ENCODE results near the gene CMYA5. TPM values are rescaled to one million over a fixed set of nuclear protein-coding genes. Genes with fewer than 3 reads are reported as not detected.
A peak's percentile ranks its signal among the peaks of the same experiment; 100 is the strongest.

CMYA5 gene
- total and polyA plus RNA-seq, 9 of the 15 experiments (the other 6 are each of a cell fraction or from before 2014, with no cell fraction given): 0.18 to 1.1 (median 0.32) TPM

DNA sequence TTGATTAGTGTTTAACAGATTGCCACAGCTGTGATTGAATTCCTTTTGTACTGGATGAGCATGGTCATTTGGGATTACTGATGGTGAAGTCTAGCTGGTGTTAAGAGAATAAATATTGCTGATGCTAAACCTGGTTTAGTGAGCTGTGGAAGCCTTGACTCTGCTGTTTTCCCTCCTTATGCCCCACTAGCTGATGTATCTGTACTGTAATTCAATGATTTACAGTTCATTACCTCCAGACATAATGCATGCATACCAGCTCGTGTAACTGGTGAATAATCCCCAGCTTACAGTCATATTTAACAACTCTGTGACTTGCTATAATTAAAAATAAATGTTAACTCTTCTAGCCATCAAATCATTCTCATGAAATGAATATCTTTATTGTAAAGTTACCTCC is 1.7 kb upstream of the CMYA5 start:
- no peak for ATAC-seq
- ChIA-PET POLR2A (no interaction called here), CTCF (ENCODE audit: low intra/inter-chr PET ratio) (no interaction called here)
- H3K9me3 ChIP-seq (replicated peaks; ENCODE audit: control insufficient read depth, insufficient read depth, low read depth, low read length): no peaks in the 10 kb centered on the region
- no peak overlapping the region for H3K27ac ChIP-seq (ENCODE audit: extremely low read depth, low read depth, low read length)
- no peak overlapping the region for H3K4me2 ChIP-seq (ENCODE audit: insufficient read depth, low read length)
- in situ Hi-C loops (cut with MboI) (no loop called here), intact Hi-C loops (cut with micrococcal nuclease) (no loop called here)
- no peaks in the 10 kb centered on the region for H4K20me1 ChIP-seq (replicated peaks; ENCODE audit: control insufficient read depth, insufficient read depth, low read length)
- no peak overlapping the region for H2AFZ ChIP-seq (ENCODE audit: low read depth, low read length)
- H3K4me1 ChIP-seq (replicated peaks in 1 of 2; ENCODE audit: control insufficient read depth in 2 of 2, insufficient read depth in 2 of 2, low read length in 2 of 2): no peaks in the 10 kb centered on the region; a peak in 2 of 5 replicates
- H3K9ac ChIP-seq (ENCODE audit: insufficient read depth in 1 of 2, low read depth in 2 of 2, low read length in 2 of 2): no peak overlapping the region
- H3K27me3 ChIP-seq (ENCODE audit: control insufficient read depth in 2 of 2, insufficient read depth in 2 of 2, low read length in 2 of 2): no peaks in the 10 kb centered on the region
- H3K4me3 ChIP-seq: no peak overlapping the region
- 91% methylated on average over 1 of the region's 1 CpG for WGBS (ENCODE audit: insufficient coverage, low coverage, missing lambda C conversion rate)
- no peaks in the 10 kb centered on the region for H3K79me2 ChIP-seq (ENCODE audit: control insufficient read depth, insufficient read depth, low read length)
- no TSS peak for BruUV-seq (replicated peaks)
- no peak for TF ChIP-seq ZFP36 (IDR thresholded peaks at IDR 0.05; ENCODE audit: low read depth, low read length, partially characterized antibody)
- no peak for TF ChIP-seq JUND (IDR thresholded peaks at IDR 0.05; ENCODE audit: borderline replicate concordance, low read depth, low read length)
- TF ChIP-seq JUND (tag; IDR thresholded peaks at IDR 0.05; ENCODE audit: borderline replicate concordance, low read depth, low read length): no peak
- TF ChIP-seq, protein P1, sequence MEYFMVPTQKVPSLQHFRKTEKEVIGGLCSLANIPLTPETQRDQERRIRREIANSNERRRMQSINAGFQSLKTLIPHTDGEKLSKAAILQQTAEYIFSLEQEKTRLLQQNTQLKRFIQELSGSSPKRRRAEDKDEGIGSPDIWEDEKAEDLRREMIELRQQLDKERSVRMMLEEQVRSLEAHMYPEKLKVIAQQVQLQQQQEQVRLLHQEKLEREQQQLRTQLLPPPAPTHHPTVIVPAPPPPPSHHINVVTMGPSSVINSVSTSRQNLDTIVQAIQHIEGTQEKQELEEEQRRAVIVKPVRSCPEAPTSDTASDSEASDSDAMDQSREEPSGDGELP (CRISPR knock-in tag; IDR thresholded peaks at IDR 0.05; ENCODE audit: borderline replicate concordance): no peak
- DNase-seq (ENCODE audit: extremely low read depth in 1 of 4, low spot score in 3 of 4): no peak
- no peaks in the 10 kb centered on the region for H3K9me1 ChIP-seq (ENCODE audit: control insufficient read depth, insufficient read depth, low read length)
- H3K36me3 ChIP-seq (ENCODE audit: control insufficient read depth, insufficient read depth, low read length): peaks cover 42% of the 10 kb centered on the region
- no peak for FAIRE-seq

DNA sequence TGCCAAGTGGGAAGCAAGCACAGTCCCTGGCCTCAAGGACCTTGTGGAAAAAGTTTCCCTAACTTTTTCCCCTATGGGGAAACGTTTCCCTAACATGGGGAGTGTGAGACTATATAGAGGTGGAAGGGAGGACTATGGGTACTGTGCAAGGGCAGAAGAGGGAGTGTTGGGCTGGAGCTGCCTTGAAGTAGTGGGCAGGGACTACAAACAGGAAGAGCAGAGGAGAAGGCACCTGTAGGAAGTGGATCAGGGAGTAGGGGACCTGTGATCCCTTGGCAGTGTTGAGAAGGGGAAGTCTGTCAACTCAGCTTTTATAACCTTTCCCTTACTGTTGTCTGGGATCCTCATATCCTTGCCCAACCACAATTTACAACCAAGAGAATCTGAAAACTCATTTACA is 1.4 kb downstream of the CMYA5 start:
- no peak for TF ChIP-seq KLF10 (CRISPR knock-in tag; IDR thresholded peaks at IDR 0.05)
- TF ChIP-seq, protein P2, sequence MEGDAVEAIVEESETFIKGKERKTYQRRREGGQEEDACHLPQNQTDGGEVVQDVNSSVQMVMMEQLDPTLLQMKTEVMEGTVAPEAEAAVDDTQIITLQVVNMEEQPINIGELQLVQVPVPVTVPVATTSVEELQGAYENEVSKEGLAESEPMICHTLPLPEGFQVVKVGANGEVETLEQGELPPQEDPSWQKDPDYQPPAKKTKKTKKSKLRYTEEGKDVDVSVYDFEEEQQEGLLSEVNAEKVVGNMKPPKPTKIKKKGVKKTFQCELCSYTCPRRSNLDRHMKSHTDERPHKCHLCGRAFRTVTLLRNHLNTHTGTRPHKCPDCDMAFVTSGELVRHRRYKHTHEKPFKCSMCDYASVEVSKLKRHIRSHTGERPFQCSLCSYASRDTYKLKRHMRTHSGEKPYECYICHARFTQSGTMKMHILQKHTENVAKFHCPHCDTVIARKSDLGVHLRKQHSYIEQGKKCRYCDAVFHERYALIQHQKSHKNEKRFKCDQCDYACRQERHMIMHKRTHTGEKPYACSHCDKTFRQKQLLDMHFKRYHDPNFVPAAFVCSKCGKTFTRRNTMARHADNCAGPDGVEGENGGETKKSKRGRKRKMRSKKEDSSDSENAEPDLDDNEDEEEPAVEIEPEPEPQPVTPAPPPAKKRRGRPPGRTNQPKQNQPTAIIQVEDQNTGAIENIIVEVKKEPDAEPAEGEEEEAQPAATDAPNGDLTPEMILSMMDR (IDR thresholded peaks at IDR 0.05 in 2 of 3, conservative IDR thresholded peaks at IDR 0.05 in 1 of 3; ENCODE audit: insufficient read depth in 2 of 3, low read depth in 1 of 3, low read length in 3 of 3): no peak
- TF ChIP-seq, protein P3, sequence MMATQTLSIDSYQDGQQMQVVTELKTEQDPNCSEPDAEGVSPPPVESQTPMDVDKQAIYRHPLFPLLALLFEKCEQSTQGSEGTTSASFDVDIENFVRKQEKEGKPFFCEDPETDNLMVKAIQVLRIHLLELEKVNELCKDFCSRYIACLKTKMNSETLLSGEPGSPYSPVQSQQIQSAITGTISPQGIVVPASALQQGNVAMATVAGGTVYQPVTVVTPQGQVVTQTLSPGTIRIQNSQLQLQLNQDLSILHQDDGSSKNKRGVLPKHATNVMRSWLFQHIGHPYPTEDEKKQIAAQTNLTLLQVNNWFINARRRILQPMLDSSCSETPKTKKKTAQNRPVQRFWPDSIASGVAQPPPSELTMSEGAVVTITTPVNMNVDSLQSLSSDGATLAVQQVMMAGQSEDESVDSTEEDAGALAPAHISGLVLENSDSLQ (IDR thresholded peaks at IDR 0.05): no peak
- 0 out of 2 replicates have a peak, but pooled peaks have one; percentile 28 for TF ChIP-seq ZNF316 (IDR thresholded peaks at IDR 0.05)
- no peak for TF ChIP-seq ZNF24 (IDR thresholded peaks at IDR 0.05)
- in situ Hi-C loops (cut with MboI): no loop called here
- no peak overlapping the region for H3K4me3 ChIP-seq
- H3K27me3 ChIP-seq (ENCODE audit: control insufficient read depth in 2 of 2, insufficient read depth in 2 of 2, low read length in 2 of 2): no peaks in the 10 kb centered on the region
- H2AFZ ChIP-seq (ENCODE audit: low read depth, low read length): no peak overlapping the region
- H3K9me3 ChIP-seq (replicated peaks; ENCODE audit: control insufficient read depth, insufficient read depth, low read depth, low read length): no peaks in the 10 kb centered on the region
- intact Hi-C loops (cut with micrococcal nuclease): loop anchor here (10.0 kb wide), 1 partner anchor 394 kb away; no protein-coding TSS in a partner anchor
- FAIRE-seq (no peak), ATAC-seq (no peak), DNase-seq (ENCODE audit: extremely low read depth in 1 of 4, low spot score in 3 of 4) (no peak)
- H3K4me1 ChIP-seq (replicated peaks in 1 of 2; ENCODE audit: control insufficient read depth in 2 of 2, insufficient read depth in 2 of 2, low read length in 2 of 2): peaks cover 0 to 5% of the 10 kb centered on the region in 2 experiments; a peak in 3 of 5 replicates
- ChIA-PET POLR2A (no interaction called here), CTCF (ENCODE audit: low intra/inter-chr PET ratio) (no interaction called here)
- H3K4me2 ChIP-seq (ENCODE audit: insufficient read depth, low read length): no peak overlapping the region
- H3K9me1 ChIP-seq (ENCODE audit: control insufficient read depth, insufficient read depth, low read length): no peaks in the 10 kb centered on the region
- no TSS peak for BruUV-seq (replicated peaks)
- no peak overlapping the region for H3K27ac ChIP-seq (ENCODE audit: extremely low read depth, low read depth, low read length)
- H3K9ac ChIP-seq (ENCODE audit: insufficient read depth in 1 of 2, low read depth in 2 of 2, low read length in 2 of 2): no peak overlapping the region
- H4K20me1 ChIP-seq (replicated peaks; ENCODE audit: control insufficient read depth, insufficient read depth, low read length): no peaks in the 10 kb centered on the region
- peaks cover 17% of the 10 kb centered on the region; the same call in 2 of the 3 replicates for H3K36me3 ChIP-seq (ENCODE audit: control insufficient read depth, insufficient read depth, low read length)
- no peaks in the 10 kb centered on the region for H3K79me2 ChIP-seq (ENCODE audit: control insufficient read depth, insufficient read depth, low read length)
- 6% methylated on average over 1 of the region's 1 CpG for WGBS (ENCODE audit: insufficient coverage, low coverage, missing lambda C conversion rate)

Measured in K562 (cell line).